Mesenchymal stem cell (in vitro differentiated cells and primary cell): ENCODE measurements around the gene CNTNAP2.

Source experiments
- DNase-seq: peaks from one replicate; pipeline ENCODE4 v3.0.0-alpha.2; 2013
- H2AFZ ChIP-seq: one replicate; pipeline ENCODE4 v1.6.1; 2013; ENCODE audit warnings: low read depth, mild to moderate bottlenecking, control low read depth, inconsistent platforms, low read length, moderate library complexity
- H2AK5ac ChIP-seq: 2 replicates; pipeline ENCODE4 v1.6.1; 2013; ENCODE audit warnings: low read length, moderate library complexity, mild to moderate bottlenecking, inconsistent platforms; ENCODE audit not compliant: severe bottlenecking
- H2BK120ac ChIP-seq: one replicate; pipeline ENCODE4 v1.6.1; 2013; ENCODE audit warnings: low read depth, mild to moderate bottlenecking, inconsistent platforms, low read length, moderate library complexity
- H2BK12ac ChIP-seq, 2 experiments: one replicate each; pipeline ENCODE4 v1.6.1; 2013; ENCODE audit warnings: inconsistent platforms in 2 of 2, low read length in 2 of 2, mild to moderate bottlenecking in 2 of 2, moderate library complexity in 2 of 2, control low read depth in 1 of 2
- H2BK15ac ChIP-seq: one replicate; pipeline ENCODE4 v1.6.1; 2013; ENCODE audit warnings: mild to moderate bottlenecking, low read depth, inconsistent platforms; ENCODE audit not compliant: poor library complexity, severe bottlenecking
- H2BK5ac ChIP-seq: 2 replicates; pipeline ENCODE4 v1.6.1; 2013; ENCODE audit warnings: low read depth, mild to moderate bottlenecking, low read length, control low read depth, inconsistent platforms; ENCODE audit not compliant: poor library complexity, severe bottlenecking
- H3K14ac ChIP-seq, 2 experiments: one replicate each; pipeline ENCODE4 v1.6.1; 2013; ENCODE audit warnings: inconsistent platforms in 2 of 2, low read length in 2 of 2, control low read depth in 1 of 2, mild to moderate bottlenecking in 1 of 2, moderate library complexity in 1 of 2
- H3K18ac ChIP-seq, 2 experiments: one replicate each; pipeline ENCODE4 v1.6.1; 2013; ENCODE audit warnings: inconsistent platforms in 2 of 2, low read length in 2 of 2, control low read depth in 1 of 2, low read depth in 1 of 2, mild to moderate bottlenecking in 1 of 2
- H3K23ac ChIP-seq, 2 experiments: one replicate each; pipeline ENCODE4 v1.6.1; 2013; ENCODE audit warnings: inconsistent platforms in 2 of 2, low read length in 2 of 2, mild to moderate bottlenecking in 2 of 2, moderate library complexity in 2 of 2, control low read depth in 1 of 2
- H3K27ac ChIP-seq: 2 replicates; pipeline ENCODE4 v1.5.1; 2013; ENCODE audit warnings: mild to moderate bottlenecking, moderate library complexity, low read length, control low read depth, inconsistent platforms; ENCODE audit not compliant: poor library complexity, severe bottlenecking
- H3K27me3 ChIP-seq, 2 experiments: 2 replicates each; pipeline versions ENCODE4 v1.6.1 to v1.7.0; 2013; ENCODE audit warnings: low read length in 2 of 2, mild to moderate bottlenecking in 2 of 2, moderate library complexity in 2 of 2, control low read depth in 1 of 2, inconsistent platforms in 1 of 2; ENCODE audit not compliant: control insufficient read depth in 1 of 2, insufficient read depth in 1 of 2
- H3K36me3 ChIP-seq, 2 experiments: 2 replicates each; pipeline versions ENCODE4 v1.6.1 to v1.7.0; 2013; ENCODE audit warnings: low read length in 2 of 2, control low read depth in 1 of 2, inconsistent platforms in 1 of 2, low read depth in 1 of 2, mild to moderate bottlenecking in 1 of 2; ENCODE audit not compliant: insufficient read depth in 2 of 2, control insufficient read depth in 1 of 2
- H3K4ac ChIP-seq, 2 experiments: one replicate each; pipeline ENCODE4 v1.6.1; 2013; ENCODE audit warnings: inconsistent platforms in 2 of 2, low read length in 2 of 2, mild to moderate bottlenecking in 2 of 2, moderate library complexity in 2 of 2, control low read depth in 1 of 2, low read depth in 1 of 2
- H3K4me1 ChIP-seq: 2 replicates; pipeline ENCODE4 v1.6.1; 2013; ENCODE audit warnings: low read depth, low read length, control low read depth; ENCODE audit not compliant: control insufficient read depth, insufficient read depth
- H3K4me2 ChIP-seq: 2 replicates; pipeline ENCODE4 v1.6.1; 2013; ENCODE audit warnings: low read length, mild to moderate bottlenecking, inconsistent platforms; ENCODE audit not compliant: poor library complexity, severe bottlenecking
- H3K4me3 ChIP-seq, 2 experiments: 2 replicates each; pipeline versions ENCODE4 v1.5.1 to v1.7.0; 2013; ENCODE audit warnings: low read length in 2 of 2, mild to moderate bottlenecking in 2 of 2, control low read depth in 1 of 2, low read depth in 1 of 2; ENCODE audit not compliant: insufficient read depth in 1 of 2
- H3K79me1 ChIP-seq: replicated peaks from 2 replicates; pipeline ENCODE4 v1.6.1; 2013; ENCODE audit warnings: mild to moderate bottlenecking, control low read depth, low read length, inconsistent platforms; ENCODE audit not compliant: poor library complexity, severe bottlenecking
- H3K9ac ChIP-seq: 2 replicates; pipeline ENCODE4 v1.7.0; 2013; ENCODE audit warnings: mild to moderate bottlenecking, low read length, moderate library complexity
- H3K9me3 ChIP-seq: 2 replicates; pipeline ENCODE4 v1.7.0; 2013; ENCODE audit warnings: mild to moderate bottlenecking, low read length; ENCODE audit not compliant: control insufficient read depth
- H4K8ac ChIP-seq: one replicate; pipeline ENCODE4 v1.6.1; 2013; ENCODE audit warnings: inconsistent platforms, mild to moderate bottlenecking, low read length, moderate library complexity
- H4K91ac ChIP-seq: one replicate; pipeline ENCODE4 v1.6.1; 2013; ENCODE audit warnings: mild to moderate bottlenecking, low read length, inconsistent platforms
- WGBS: methylation state at CpG from one replicate; pipeline ENCODE4 v1.1.7; 2013; ENCODE audit warnings: mixed read lengths; 5-methylcytosine and 5-hydroxymethylcytosine counted together

Gene CNTNAP2

GRCh38 chr7:147492606-147493005 lies 1376.0 kb downstream of the CNTNAP2 start:
- Histone ChIP-seq H3K9ac (no peak overlapping the region), H3K18ac (no peak overlapping the region)

GRCh38 chr7:147496209-147496608 lies 1379.6 kb downstream of the CNTNAP2 start:
- H3K27me3 ChIP-seq, result no peaks in the 10 kb centered on the region
- H3K9me3 ChIP-seq, result peaks cover 14% of the 10 kb centered on the region
- no peaks in the 10 kb centered on the region for H3K36me3 ChIP-seq
- H2BK120ac ChIP-seq, result no peak overlapping the region
- H2AK5ac ChIP-seq, result no peak overlapping the region
- DNase-seq, result no peak
- H4K91ac ChIP-seq, result no peak overlapping the region
- no peak overlapping the region for H2BK15ac ChIP-seq
- H3K4me2 ChIP-seq, result no peak overlapping the region
- H2AFZ ChIP-seq, result no peak overlapping the region
- no peak overlapping the region for H3K4ac ChIP-seq
- no peaks in the 10 kb centered on the region for H3K79me1 ChIP-seq
- no peak overlapping the region for H3K14ac ChIP-seq
- no peak overlapping the region for H3K18ac ChIP-seq
- H3K4me1 ChIP-seq, result no peaks in the 10 kb centered on the region
- no CpG with 5 or more reads among the region's 1 CpG for WGBS
- no peak overlapping the region for H2BK12ac ChIP-seq
- H4K8ac ChIP-seq, result no peak overlapping the region
- H2BK5ac ChIP-seq, result no peak overlapping the region
- H3K9ac ChIP-seq, result no peak overlapping the region
- no peak overlapping the region for H3K23ac ChIP-seq
- no peak overlapping the region for H3K4me3 ChIP-seq
- no peak overlapping the region for H3K27ac ChIP-seq

More at GRCh38 chr7:147492606-147493005, 1376.0 kb downstream of the CNTNAP2 start:
- no peak overlapping the region for H2BK120ac ChIP-seq
- 60% methylated on average over 1 of the region's 4 CpGs for WGBS
- DNase-seq, result no peak
- H3K23ac ChIP-seq, result no peak overlapping the region
- H3K27me3 ChIP-seq, result no peaks in the 10 kb centered on the region
- H2AK5ac ChIP-seq, result no peak overlapping the region
- no peaks in the 10 kb centered on the region for H3K79me1 ChIP-seq
- H3K4me2 ChIP-seq, result no peak overlapping the region
- peaks cover 5% of the 10 kb centered on the region for H3K9me3 ChIP-seq
- H3K36me3 ChIP-seq, result no peaks in the 10 kb centered on the region
- no peak overlapping the region for H3K27ac ChIP-seq
- H2BK12ac ChIP-seq, result no peak overlapping the region
- no peaks in the 10 kb centered on the region for H3K4me1 ChIP-seq
- H4K8ac ChIP-seq, result no peak overlapping the region
- H3K4ac ChIP-seq, result no peak overlapping the region
- H2BK15ac ChIP-seq, result no peak overlapping the region
- no peak overlapping the region for H2AFZ ChIP-seq
- no peak overlapping the region for H4K91ac ChIP-seq
- H3K14ac ChIP-seq, result no peak overlapping the region
- no peak overlapping the region for H2BK5ac ChIP-seq
- H3K4me3 ChIP-seq, result no peak overlapping the region

- H3K9me3 ChIP-seq, result peaks cover 15% of the 10 kb centered on the region
- H3K4me1 ChIP-seq, result no peaks in the 10 kb centered on the region
- H3K4ac ChIP-seq, result no peak overlapping the region
- H3K27me3 ChIP-seq, result no peaks in the 10 kb centered on the region
- WGBS, result 82% methylated on average over 1 of the region's 1 CpG
- no peak overlapping the region for H2BK15ac ChIP-seq
- no peak overlapping the region for H2BK5ac ChIP-seq
- H2AFZ ChIP-seq, result no peak overlapping the region
- no peak overlapping the region for H2BK120ac ChIP-seq
- no peak overlapping the region for H4K91ac ChIP-seq
- no peak overlapping the region for H3K4me2 ChIP-seq
- no peaks in the 10 kb centered on the region for H3K36me3 ChIP-seq
- no peak overlapping the region for H3K9ac ChIP-seq
- no peak overlapping the region for H3K23ac ChIP-seq
- H4K8ac ChIP-seq, result no peak overlapping the region
- H2BK12ac ChIP-seq, result no peak overlapping the region
- no peak overlapping the region for H3K27ac ChIP-seq
- no peaks in the 10 kb centered on the region for H3K79me1 ChIP-seq
- no peak overlapping the region for H3K18ac ChIP-seq
- no peak overlapping the region for H3K4me3 ChIP-seq
- no peak for DNase-seq
- H3K14ac ChIP-seq, result no peak overlapping the region
- no peak overlapping the region for H2AK5ac ChIP-seq
These were observed 1380.6 kb downstream of the CNTNAP2 start for GRCh38 chr7:147497246-147497645.

- H3K4me2 ChIP-seq, result no peak overlapping the region
- H3K9ac ChIP-seq, result no peak overlapping the region
- no peak overlapping the region for H3K4me3 ChIP-seq
- H2AFZ ChIP-seq, result no peak overlapping the region
- H3K9me3 ChIP-seq, result peaks cover 15% of the 10 kb centered on the region
- no peak overlapping the region for H2BK5ac ChIP-seq
- no peak for DNase-seq
- H3K18ac ChIP-seq, result no peak overlapping the region
- no peak overlapping the region for H2BK12ac ChIP-seq
- no peak overlapping the region for H3K27ac ChIP-seq
- no peak overlapping the region for H2BK120ac ChIP-seq
- H3K27me3 ChIP-seq, result no peaks in the 10 kb centered on the region
- no peak overlapping the region for H3K14ac ChIP-seq
- H3K36me3 ChIP-seq, result no peaks in the 10 kb centered on the region
- H2BK15ac ChIP-seq, result no peak overlapping the region
- WGBS, result 96% methylated on average over 2 of the region's 2 CpGs
- no peak overlapping the region for H3K23ac ChIP-seq
- H4K91ac ChIP-seq, result no peak overlapping the region
- H4K8ac ChIP-seq, result no peak overlapping the region
- H2AK5ac ChIP-seq, result no peak overlapping the region
- no peaks in the 10 kb centered on the region for H3K79me1 ChIP-seq
- no peak overlapping the region for H3K4ac ChIP-seq
- no peaks in the 10 kb centered on the region for H3K4me1 ChIP-seq
These were observed 1381.5 kb downstream of the CNTNAP2 start for GRCh38 chr7:147498081-147498480.
